GM21447 (cell line): Measurements from ENCODE around the gene UCHL5.
"Not testable (repeated sequence)": the region's sequence is repeated elsewhere in the genome, so short reads cannot be mapped to it uniquely, and the experiment has no call there.

Experiments used
- ATAC-seq: cut with Tn5 transposase; IDR thresholded peaks from one replicate; pipeline ENCODE4 v1.9.1; 2021; ENCODE audit not compliant: unreplicated experiment

UCHL5 gene

DNA sequence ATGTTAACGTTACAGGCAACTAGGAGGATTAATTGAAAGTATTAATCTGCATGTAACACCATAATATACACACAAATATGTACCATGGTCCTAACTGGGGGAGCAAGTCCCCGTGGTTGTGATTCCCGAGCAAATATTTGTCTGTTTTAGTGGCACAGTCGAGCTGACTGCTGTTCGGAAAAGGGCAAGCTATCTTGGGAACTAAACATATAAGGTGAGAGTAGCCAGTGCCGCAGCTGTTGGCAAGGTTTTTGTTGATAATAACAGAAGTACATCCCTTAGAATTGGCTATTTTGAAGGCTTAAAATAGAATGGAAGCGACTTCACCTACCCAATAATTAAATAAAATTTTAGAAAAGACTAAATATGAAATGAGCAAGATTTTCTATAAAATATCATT lies 45.5 kb downstream of the UCHL5 start:
- no peak for ATAC-seq

DNA sequence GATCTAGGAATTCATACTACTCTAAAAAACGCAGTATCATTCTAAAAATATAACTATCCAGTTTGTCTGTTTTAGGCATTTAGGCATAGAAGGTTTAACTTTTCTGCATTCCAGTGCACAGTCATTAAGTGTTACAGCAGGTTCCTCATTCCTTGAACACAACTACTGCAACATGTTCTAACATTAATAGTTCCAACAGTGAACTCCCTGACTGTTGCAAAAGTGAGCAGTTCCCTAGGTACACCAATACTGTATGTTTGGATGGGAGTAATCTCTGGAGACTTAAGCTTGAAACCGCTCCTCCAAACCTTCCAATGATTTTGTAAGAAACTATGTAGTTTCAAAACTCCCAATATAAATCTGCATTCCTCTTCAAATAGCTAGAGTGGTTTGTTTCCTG lies 46.2 kb downstream of the UCHL5 start:
- ATAC-seq, result no peak

DNA sequence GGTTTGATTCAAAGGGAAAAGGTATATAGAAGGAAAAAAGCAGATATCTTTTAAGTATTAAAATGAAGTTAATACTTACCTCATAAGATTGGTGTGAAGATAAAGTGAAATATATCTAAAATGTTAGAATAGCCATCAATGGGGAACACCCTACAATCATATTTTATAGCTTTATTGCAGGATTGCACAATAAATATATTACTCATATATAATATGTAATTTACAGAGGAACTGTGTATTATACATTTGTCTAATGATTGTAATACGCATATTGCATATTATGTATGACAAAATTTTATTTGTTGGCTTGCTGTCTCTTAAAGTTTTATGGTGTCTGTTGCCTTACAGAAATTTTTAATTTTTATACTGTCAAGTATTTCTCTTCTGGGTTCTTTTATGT lies 47.8 kb downstream of the UCHL5 start:
- ATAC-seq, result no peak

DNA sequence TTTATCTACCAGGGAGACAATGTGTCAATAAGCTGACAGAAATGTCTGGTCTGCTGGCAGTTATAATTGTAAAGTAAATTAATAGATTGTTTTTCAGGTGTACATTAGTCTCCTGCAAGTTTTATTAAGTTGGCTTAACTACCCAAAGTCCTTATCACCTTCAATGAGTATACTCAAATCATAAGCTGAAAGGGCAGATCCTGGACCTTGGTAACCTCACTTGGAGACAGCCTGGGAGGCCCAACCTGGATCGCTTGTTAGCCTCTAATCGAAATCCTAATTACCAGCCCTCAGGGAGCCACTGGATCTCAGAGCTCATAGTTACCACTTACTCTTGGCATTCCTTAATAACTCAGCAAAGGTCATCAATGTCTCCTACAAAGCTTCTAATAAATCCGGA lies 49.7 kb downstream of the UCHL5 start:
- no peak for ATAC-seq

DNA sequence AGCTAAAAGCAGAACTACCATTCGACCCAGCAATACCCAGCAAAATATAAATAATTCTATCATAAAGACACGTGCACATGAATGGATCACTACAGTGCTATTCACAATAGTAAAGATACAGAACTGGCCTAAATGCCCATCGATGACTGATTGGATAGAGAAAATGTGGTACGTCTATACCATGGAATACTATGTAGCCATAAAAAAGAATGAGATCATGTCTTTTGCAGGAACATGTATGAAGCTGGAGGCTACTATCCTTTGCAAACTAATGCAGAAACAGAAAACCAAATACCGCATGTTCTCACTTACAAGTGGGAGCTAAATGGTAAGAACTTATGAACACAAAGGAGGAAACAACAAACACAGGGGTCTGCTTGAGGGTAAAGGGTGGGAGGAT lies 53.4 kb downstream of the UCHL5 start:
- ATAC-seq, result no peak

DNA sequence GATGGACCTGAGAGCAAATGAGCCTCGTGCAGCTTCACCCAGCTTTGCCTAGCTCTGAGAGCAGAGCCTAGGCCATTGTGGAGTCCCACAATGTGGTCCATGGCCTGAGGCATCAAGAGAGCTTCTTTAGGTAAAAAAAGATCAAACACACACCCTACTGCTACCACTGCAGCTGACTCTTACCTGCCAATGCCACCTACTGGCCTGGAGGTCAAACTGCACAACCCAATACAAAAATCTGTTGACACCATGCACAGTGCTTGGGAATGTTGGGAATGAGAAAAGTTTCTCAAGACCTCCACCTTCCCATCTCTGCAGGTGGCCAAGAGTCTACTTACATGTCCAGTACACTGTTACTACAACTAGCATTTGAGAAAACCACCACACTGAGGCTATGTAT lies 60.6 kb downstream of the UCHL5 start:
- ATAC-seq, result no peak

DNA sequence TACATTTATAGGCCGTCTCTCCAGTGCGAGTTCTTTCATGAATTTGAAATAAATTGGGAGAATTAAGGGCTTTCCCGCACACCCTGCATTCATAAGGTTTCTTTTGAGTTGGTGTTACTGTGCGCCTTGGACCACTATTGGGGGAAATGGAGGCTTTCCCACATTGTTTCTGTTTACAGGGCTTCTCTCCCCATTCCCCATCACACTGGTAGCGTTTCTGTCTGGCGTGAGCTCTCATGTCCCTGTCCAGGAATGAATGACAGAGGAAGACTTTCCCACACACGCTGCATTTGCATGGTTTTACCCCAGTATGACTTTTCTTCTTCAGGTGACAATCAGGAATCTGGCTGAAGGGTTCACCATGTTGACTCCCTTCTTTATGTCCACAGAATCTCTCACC lies 65.0 kb downstream of the UCHL5 start:
- ATAC-seq, result no peak

DNA sequence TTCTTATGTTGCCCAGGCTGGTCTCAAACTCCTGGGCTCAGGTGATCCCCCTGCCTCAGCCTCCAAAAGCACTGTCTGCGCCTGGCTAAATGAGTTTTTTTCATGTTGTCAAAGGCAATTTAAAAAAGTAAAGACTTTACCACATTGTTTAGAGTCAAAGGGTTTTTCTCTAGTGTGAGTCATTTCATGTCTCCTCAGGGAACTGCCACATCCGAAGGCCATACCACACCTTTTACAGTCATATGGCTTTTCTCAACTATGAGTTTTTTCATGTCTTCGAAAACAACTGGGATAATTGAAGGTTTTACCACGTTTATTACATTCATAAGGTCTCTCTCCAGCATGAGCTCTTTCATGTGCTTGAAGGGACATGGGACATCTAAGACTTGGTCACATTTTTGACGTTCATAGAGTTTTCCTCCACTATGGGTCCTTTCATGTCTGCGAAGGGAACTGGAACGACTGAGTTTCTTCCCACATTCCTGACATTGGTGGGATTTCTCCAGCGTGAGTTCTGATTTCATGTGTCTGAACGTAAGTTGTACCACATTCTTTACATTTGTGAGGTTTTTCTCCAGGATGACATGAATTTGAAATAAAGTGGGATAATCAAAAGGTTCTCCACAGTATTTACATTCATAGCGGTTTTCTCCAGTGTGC lies 65.6 kb downstream of the UCHL5 start:
- ATAC-seq, result no peak

DNA sequence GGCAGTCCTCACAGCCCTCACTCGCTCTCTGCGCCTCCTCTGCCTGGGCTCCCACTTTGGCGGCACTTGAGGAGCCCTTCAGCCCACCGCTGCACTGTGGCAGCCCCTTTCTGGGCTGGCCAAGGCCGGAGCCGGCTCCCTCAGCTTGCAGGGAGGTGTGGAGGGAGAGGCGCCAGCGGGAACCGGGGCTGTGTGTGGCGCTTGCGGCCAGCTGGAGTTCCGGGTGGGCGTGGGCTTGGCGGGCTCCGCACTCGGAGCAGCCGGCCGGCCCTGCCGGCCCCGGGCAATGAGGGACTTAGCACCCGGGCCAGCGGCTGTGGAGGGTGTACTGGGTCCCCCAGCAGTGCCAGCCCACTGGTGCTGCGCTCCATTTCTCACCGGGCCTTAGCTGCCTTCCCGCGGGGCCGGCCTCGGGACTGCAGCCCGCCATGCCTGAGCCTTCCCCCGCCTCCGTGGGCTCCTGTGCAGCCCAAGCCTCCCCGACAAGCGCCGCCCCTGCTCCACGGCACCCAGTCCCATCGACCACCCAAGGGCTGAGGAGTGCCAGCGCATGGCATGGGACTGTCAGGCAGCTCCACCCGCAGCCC lies 72.3 kb downstream of the UCHL5 start:
- ATAC-seq, result not testable (repeated sequence)

DNA sequence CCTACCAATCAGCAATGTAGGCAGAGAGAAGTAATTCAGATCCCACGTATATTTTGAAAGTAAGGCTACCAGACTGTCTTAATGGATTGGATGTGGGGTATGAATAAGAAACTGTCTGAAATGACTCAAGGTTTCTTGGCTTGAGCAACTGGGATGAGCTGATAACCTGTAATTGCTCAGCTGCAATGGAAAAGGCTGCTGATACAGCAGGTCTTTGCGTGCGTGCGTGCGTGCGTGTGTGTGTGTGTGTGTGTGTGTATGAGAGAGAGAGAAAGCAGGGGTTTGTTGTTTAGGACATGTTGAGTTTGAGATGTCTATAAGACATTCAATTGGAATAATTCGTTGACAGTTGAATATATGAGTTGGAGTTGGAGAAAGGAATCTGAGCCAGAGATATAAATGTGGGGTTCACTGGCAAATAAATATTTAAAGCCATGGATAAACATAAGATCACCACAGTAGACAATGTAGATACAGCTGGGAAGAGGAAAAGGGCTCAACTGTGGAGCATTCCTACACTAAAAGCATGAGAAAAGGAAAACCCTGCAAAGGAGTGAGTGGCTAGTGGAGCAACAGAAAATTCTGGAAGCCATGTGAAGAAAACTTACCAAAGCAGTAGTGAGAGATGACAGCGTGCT lies 72.9 kb downstream of the UCHL5 start:
- no peak for ATAC-seq

DNA sequence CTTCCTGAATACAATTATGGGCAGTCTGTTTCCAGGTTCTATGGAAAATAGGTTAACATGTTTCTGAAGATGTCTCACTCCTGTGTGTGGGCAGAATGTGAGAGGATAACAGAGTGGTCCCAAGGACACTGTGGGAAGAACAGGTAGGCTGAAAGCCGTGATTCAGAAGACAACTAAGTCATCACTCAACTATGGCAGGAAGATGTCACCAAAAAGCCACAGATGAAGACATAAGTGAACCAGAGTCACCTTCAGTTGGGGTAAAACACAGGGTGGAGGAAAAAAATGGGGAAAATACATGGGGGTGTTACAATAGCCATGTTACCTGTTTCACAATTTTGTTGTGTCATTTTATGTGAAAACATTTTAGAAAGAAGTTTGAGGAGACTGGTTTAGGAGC lies 75.1 kb downstream of the UCHL5 start:
- no peak for ATAC-seq

DNA sequence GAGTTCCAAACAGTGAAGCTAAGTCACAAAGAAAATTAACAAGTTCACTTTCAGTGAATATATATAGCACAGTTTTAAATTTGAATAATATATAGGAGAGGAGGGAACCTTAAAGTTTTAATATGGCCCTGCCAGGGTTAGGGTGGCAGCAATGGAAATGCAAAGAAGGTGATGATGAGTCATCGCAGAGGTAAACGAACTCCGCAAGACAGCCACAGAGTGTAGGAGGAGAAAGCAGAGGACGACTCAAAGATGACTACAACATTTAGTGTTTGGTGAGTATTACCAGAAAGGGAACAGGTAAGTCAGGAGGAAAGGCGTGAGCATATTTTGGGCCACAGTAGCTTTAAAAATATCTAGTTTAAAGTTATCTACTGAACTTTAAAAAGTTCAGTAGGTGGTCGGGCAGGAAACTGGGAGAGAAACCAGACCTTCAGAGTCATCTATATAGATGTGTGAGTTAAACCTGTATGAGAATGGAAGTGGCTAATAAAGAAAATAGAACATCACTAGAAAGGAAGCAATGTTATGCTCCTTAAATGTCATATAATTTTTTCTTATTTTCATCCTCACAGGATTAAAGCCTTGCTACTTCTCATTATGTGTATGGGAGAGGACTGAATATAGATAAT lies 75.7 kb downstream of the UCHL5 start:
- ATAC-seq, result peak; percentile 84

DNA sequence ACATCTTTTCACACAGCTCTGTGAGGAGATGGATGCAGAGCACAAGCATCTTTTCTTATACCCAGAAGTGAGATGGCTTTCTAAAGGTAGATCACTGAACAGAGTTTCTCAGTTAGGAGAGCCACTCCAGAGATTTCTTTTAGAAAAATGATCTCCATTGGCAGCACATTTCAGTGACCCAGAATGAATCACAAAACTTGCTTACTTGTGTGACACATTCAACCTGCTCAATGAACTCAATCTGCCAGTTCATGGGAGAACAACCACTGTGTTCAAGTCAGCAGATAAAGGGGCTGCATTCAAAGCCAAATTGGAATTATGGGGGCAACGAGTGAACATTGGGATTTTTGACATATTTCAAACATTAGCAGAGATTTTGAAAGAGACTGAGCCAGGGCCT lies 78.3 kb downstream of the UCHL5 start:
- no peak for ATAC-seq

DNA sequence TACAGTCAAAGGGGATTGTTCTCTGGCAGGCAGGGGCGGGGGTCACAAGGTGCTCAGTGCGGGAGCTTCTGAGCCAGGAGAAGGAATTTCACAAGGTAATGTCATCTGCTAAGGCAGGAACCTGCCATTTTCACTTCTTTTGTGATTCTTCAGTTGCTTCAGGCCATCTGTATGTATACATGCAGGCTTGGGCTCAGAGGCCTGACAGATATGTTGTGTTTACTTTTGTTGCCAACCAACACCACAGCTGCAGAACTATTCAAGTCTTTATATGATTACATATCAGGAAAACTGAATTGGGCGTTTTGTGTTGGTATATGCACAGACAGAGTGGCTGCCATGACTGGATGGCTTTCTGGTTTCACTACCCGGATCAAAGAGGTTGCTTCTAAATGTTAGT lies 78.8 kb downstream of the UCHL5 start:
- not testable (repeated sequence) for ATAC-seq

DNA sequence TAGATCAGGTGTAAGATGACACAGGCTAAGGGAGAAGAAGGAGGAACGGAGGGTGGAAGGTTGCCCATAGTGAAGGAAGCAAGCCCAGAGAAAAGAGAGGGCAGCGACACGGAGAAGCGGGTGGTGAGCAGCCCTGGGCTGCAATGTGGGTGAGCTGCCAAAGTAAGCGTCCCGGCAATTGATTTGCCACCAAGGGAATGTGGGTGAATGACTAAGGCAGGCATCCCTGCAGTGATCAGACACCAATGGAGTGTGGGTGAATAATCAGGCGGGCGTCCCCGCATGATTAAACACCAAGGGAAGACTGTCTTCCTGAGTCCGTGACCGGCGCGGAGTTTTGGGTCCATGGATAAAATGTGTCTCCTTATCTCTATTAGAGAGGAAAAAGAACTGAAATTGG lies 79.6 kb downstream of the UCHL5 start:
- ATAC-seq, result no peak

DNA sequence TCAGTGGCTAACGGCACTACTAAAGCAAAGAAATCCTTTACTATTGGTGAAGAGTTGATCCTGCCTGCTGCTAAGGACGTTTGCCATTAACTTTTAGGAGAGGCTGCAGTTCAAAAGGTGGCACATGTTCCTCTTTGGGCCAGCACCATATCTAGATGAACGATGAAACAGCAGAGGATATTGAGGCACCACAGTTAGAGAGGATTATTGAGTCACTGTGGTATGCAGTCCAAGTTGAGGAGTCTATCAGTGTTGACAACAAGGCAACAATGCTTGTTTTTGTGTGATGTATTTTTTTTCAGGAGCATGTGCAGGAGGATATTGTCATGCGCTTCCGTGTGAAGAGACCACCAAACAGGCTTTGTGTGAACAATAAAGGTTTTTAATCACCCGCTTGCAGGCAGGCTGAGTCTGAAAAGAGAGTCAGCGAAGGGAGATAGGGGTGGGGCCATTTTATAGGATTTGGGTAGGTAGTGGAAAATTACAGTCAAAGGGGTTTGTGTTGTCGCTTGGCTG lies 80.9 kb downstream of the UCHL5 start:
- ATAC-seq, result no peak

DNA sequence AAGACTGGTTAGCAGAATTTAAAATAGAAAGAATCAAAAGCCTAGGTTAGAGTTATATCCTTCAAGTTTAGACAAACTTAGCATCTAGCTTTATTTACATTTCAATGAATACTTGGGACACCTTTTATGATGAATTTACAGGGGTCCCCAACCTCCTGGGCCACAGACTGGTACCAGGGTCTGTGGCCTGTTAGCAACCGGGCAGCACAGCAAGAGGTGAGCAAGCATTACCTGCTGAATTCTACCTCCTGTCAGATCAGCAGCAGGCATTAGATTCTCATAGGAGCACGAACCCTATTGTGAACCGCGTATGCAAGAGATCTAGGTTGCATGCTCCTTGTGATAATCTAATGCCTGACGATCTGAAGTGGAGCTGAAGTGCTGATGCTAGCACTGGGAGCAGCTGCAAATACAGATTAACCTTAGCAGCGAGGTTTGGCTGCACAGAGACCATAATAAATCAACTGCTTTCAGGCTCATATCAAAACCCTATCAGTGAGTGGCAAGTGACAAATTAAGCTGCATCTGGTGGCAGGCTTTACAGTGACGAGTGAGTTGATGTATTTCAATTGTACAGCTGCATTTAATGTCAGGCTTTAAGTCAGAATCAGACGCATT lies 82.0 kb downstream of the UCHL5 start:
- ATAC-seq, result no peak

DNA sequence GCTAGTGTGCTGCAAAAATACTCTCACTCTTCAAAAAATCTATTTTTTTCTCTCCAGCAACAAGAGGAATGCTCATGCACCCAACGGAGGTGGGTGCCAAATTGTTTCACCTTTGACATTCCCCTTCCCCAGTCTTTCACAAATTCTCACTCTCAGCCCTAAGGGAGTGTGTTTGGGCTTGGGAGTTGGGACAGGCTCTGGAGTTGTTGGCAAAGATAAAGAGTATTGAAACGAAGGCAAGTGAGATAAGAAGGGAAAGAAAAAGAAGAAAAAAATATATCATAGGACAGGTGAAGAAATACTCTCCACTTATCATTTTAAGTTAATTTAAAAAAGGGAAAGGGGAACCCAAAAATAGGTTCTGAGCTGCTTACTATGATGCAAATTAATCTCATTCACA lies 82.6 kb downstream of the UCHL5 start:
- ATAC-seq, result no peak

DNA sequence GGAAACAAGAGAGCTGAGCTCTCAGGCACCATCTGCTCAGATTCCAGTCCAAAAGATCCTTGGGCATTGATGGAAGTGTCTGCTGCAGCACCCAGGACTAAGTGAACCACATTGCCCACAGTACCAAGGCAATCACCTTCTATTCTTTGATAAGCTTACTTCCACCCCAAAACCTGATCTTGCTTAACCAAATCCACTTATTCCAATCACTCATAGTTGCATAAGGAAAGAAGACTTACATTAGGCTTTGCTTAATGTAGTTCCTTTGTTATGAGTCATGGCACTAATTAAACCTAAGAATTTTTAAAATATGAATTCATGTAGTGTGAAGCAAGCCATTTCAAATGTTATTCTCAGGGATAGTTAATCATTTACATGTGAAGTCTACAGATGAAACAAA lies 84.5 kb downstream of the UCHL5 start:
- ATAC-seq, result no peak

DNA sequence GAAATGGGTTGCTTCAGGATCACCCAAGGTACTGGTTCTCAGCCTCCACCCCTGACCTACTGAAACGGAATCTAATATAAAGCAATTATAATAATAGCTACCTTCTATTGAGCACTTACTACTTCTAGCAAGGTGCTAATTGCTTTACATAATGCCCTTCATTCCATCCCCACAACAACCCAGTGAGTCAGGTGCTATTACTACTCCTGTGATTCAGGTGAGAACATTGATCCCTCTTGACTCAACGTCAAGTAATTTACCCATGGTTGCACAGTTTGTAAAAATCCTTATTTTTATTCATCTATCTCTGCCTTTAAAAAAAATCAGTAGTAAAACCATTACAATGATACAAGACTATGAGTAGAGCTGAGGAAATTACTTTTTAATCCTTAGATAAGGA lies 85.2 kb downstream of the UCHL5 start:
- ATAC-seq, result no peak

DNA sequence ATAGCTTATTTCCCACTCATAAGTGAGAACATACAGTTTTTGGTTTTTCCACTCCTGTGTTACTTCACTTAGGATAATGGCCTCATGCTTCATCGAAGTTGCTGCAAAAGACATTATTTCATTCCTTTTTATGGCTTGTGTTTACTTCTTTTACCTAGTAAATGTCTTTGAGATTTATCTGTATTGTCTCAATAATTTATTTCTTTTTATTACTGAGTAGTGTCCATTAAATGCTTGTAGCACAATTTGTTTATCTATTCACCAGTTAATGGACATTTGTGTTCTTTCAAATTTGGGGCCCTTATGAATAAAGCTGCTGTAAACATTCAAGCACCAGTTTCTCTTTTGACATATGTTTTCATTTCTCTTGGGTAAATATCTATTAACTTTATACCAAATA lies 86.0 kb downstream of the UCHL5 start:
- ATAC-seq, result no peak

DNA sequence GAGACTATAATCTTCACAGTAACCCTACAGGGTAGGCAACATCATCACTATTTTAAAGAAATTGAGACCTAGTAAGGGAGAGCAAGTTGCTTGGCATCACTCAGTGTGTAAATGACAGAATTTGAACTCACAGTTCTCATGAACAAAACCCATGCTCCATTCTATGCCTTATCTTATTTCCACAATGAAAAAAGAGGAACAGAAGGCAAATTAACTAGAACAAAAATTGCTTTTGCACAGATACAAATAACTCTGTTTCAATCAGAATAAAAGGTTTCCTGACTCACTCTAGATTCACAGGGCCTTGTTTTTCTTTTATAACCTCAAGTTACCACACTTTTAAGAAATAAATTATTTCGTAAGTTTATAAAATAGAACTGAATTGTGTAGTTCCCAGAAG lies 90.1 kb downstream of the UCHL5 start:
- no peak for ATAC-seq
